GM18873 (cell line): ENCODE data around the gene RDH12.

Source experiments
- ATAC-seq: cut with Tn5 transposase; IDR thresholded peaks from one replicate; pipeline ENCODE4 v1.9.1; 2021; ENCODE audit warnings: mild to moderate bottlenecking, moderate library complexity, moderate number of reproducible peaks; ENCODE audit not compliant: unreplicated experiment, low FRiP score

The RDH12 gene

GRCh38 chr14:67746927-67747326, 45.2 kb downstream of the RDH12 start:
- ATAC-seq = no peak

DNA sequence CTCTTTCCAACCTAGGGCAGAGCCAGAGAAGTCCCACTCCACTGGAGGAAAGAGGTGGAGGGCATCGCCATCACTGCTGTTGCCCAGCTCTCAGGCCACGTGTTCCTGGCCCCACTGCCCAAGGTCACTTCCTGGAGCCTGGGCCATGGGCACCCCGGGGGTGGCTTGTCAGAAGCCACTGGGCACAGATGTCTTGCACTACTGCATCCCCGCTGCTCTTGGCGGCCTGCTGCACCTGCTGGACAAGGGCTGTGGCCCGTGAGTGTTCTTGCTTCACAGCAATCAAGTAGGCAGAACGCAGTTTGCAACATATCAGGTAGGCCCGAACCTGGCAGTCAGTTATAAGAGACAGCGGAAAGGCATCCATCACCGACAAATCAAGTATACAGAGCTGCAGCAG, 46.6 kb downstream of the RDH12 start:
- no peak for ATAC-seq

DNA sequence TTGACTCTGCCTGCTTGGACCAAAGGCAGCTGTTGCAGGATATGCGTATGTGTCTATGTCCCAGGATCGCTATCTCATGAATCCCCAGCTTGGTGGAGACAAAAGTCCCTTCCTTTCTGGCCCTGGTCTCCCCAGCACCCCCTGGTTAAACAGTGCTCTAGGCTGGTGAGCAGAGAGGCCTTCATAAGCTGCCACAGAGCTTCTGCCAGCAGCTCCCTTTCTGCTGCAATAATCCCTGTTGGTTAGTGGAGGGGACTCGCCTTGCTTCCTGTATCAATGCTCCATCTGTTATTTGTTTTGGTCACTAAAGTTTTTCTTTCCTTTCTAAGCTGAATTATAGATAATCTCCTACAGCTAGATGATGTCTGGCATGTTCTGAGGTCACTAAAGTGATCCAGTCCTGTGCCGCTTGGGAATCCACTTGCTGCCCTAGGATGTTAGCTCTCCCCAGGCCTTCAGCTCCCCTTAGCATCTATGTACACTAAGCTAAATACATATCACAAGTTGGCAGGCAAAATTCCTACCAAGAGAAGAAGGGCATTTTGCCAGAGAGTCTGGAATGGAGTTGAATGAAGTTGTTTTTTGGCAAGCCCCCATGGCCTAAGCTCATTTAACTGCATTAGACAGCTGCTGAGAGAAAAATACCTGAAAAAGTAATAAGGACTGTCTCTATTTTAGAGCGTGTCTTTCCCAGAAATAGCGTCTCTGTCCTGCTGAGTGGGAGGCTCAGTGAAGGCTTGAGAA, 47.8 kb downstream of the RDH12 start:
- no peak for ATAC-seq

- ATAC-seq = no peak
Observed at GRCh38 chr14:67756496-67756895, 54.8 kb downstream of the RDH12 start.

DNA sequence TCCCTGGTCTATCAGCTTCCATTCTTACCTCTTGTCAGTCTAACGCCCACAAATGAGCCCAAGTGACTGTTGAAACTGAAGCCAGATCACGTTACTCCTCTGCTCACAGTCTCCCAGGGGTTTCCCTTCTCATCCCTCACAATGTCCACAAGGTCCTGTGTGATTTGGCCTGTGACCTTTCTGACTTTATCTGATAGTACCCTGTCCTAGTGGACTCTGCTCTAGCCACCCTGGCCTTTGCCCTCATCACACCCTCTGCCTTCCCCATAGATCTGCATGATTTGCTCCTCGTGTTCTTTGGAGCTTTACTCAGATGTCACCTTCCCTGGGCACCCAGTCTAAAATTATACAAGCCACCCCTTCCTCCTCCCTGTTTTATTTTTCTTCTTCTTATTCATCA, 55.5 kb downstream of the RDH12 start:
- ATAC-seq = no peak

DNA sequence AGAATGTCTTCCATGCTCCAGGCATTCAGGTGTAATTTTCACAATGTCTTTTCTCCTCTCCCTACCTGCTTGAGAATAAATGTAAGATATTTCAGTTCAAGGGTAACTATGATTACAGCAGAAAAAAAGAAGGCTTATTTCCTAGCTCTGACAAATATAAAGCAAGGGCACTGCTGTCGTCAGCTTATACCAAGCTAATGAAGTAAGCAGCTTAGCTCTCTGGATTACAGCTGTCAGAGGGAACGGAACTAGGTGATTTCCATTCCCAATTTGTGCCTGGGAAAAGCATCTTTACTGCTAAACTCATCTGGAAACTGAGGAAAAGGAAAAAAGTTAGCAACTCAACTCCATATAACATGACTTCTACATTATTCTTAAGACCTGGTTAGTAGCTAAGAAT, 58.2 kb downstream of the RDH12 start:
- ATAC-seq = no peak

DNA sequence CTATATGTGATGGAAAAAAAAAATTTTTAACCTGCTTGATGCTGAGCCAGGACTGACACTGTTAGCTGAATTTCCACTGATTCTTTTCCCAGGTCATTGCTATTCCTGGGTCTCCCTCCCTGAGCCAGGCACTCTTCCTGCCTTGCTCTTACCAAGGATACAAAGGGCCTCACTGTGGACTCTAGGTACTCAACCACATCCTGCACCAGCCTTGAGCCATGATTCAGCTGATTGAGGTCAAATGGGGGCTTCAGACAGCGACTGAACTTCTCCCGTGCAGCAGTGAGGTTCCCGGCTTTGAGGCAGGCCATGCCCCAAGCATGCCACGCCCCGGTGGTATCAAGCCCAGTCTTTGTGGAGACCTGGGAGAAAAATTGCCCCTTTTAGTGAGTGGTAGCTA, 60.4 kb downstream of the RDH12 start:
- no peak for ATAC-seq

GRCh38 chr14:67763158-67763822, 61.6 kb downstream of the RDH12 start:
- no peak for ATAC-seq

DNA sequence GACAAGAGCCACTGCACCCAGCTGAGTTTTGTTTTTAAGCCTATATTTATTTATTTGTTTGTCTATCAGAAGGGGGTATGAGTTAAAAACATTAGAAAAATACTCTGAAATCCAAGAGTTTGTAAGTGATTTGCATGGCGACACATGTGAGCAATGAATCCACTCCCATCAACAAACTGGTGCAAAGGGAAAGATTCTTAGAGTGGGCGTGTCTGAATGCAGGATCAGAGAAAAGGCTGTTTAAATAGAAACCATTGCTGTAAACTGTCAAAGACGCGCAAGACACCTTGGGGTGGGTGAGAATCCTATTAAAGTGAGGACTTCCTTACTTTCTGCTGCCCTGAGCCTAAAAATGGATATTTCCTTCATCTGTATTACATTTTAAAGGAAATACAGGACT, 62.8 kb downstream of the RDH12 start:
- ATAC-seq = no peak

DNA sequence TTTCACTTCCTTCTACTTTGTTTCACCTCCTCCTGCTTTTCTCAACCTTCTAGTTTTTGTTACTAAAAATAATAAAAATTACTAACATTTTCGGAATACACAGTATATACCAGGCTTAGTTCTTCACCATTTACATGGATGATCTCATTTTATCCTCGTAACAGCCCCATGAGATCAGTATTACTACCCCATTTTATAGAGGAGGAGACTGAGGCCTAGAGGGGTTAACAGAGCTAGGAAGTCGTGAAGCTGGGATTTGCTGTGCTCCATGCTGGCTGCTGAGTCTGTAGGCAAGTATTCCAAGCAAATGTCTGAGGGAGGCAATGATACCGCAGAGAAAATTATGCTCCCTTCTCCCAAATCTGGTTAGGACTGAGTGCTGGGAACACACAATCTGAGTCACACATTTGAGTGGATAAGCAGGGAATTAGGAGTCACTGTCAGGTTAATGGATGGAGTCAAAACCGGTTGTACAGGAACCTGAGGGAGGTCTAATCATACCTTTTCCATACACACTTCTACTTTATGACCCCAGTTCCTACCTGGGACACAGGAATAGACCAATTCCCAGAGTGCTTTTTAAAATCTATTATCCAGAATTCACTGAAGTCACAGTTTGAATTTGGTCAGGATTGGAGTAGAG, 63.6 kb downstream of the RDH12 start:
- no peak for ATAC-seq

DNA sequence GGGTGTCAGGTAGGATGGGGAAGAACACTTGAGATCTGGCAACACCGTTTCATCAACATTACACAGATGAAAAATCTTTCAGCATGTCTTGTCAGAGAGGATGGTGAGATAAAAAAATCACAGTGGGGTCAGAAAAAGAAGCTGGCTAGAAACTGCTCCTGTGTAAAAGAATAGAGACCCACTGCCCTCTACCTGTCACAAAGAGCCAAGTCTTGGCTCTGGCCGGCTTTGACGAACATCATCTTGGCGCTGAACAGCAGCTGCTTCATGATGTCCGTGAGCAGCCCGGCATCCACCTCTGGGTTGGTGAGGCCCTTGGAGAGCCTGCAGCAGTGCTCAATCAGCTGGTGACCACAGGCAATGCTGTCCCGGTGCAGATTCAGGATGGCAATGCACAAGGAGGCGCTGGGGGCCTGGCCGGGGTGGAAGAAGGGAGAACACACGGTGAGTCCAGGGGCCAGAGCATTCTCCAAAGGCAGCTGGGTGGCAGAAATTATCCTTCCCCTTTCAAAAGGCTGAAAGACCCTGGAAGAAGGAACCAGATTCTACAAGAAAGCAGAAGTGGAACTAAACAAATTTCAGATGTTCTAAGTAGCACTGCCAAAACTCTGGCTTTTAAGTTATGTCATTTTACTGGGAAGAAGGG, 64.5 kb downstream of the RDH12 start:
- no peak for ATAC-seq

- ATAC-seq = no peak
Observed at GRCh38 chr14:67768219-67768618, 66.5 kb downstream of the RDH12 start.

GRCh38 chr14:67773844-67774377, 72.2 kb downstream of the RDH12 start:
- no peak for ATAC-seq

DNA sequence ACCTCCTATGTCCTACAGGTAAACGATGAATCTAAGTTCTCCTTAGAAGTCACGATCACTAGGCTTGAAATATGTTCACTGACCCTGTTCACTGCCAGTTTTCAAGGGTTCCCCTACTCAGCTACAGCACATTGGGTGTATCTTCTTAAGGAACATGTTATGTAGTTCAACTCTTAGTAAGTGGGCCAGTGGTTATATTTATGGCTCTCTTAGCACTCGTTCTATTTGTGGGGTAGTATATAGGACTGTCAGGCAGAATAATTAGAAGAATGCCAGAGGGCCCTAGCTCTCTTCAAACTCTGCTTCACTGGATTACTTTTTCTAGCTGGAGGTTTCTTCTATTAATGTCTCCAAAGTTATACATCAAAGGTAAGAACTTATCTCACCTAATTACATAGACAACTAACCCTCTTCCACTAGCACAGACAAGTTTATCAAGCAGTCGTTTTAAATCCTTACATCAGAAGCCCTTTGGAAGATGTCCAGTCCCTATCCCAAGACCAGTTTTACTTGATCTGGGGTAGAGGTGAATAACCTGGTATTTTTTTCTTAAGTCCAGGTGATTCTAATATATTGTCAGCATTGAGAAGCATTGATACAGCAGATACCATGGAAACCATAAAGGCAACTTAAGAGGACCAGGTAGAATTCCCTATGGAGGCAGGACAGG, 75.1 kb downstream of the RDH12 start:
- no peak for ATAC-seq

DNA sequence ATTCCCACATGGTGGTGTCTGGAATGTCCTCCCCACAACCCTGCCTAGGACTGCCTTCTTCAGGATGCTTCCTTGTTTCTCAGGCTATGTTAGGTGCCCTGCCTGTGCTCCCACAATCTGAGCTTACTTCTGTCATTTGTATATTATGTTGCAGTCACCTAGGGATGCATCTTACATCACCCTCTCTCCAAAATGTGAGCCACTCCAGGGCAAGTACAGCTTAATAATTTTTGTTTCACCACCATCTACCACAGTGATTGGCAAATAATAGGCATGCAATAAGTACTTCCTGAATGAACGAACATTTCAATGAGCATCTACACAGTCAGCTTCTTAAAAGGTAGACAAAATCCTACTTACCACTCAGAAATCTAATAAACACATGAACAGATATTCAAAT, 77.1 kb downstream of the RDH12 start:
- ATAC-seq = no peak

GRCh38 chr14:67782090-67782489, 80.4 kb downstream of the RDH12 start:
- ATAC-seq = no peak
